ENCODE data around the gene STAMBPL1.

GRCh38 chr10:88890681-88891381 is 10.8 kb downstream of the STAMBPL1 start:
- no peak for TF ChIP-seq ZBTB33 (IDR thresholded peaks at IDR 0.05; ENCODE audit: borderline replicate concordance, low read depth)
- TF ChIP-seq JUND (IDR thresholded peaks at IDR 0.05), result peak; percentile 47; the same call in 1 of the 2 replicates

All from SK-N-SH (cell line).